ENCODE results near the gene SFT2D3.

Gene SFT2D3

DNA sequence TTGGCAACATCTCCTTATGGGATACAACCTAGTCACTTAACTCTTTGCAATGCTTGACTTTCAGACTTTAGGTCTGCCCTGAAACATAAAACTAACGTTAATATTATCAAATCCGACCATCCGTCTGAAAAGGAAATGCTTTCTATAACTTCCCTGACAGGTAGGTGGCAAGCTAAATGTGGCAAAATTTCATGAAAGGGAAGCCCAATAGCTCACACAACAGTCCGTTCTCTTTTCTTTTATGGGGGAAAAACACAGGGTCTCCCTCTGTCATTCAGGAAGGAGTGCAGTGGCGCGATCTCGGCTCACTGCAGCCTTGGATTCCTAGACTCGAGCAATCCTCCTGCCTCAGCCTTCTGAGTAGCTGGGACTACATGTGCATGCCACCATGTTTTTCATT is 52.9 kb downstream of the SFT2D3 start:
- DNase-seq, result no peak

Measured in NK-92 treated with Interleukin-12 subunit alpha and Interleukin-12 subunit beta, amount 100 ng/mL, for 24 hours (cell line).